IPS-15b (cell line): ENCODE data around the gene MTSS2.
"Not testable (repeated sequence)": the region's sequence is repeated elsewhere in the genome, so short reads cannot be mapped to it uniquely, and the experiment has no call there.

Experiments
- H3K27me3 ChIP-seq: one replicate; pipeline ENCODE4 v1.6.1; 2013; ENCODE audit warnings: low read length; ENCODE audit not compliant: control insufficient read depth, insufficient read depth
- H3K36me3 ChIP-seq: one replicate; pipeline ENCODE4 v1.6.1; 2013; ENCODE audit warnings: low read length; ENCODE audit not compliant: control insufficient read depth, insufficient read depth
- H3K4me1 ChIP-seq: one replicate; pipeline ENCODE4 v1.6.1; 2013; ENCODE audit warnings: mild to moderate bottlenecking, low read length; ENCODE audit not compliant: control insufficient read depth, insufficient read depth
- H3K4me3 ChIP-seq: one replicate; pipeline ENCODE4 v1.5.1; 2013; ENCODE audit warnings: low read depth, low read length
- H3K9ac ChIP-seq: one replicate; pipeline ENCODE4 v1.6.1; 2013; ENCODE audit warnings: low read depth, mild to moderate bottlenecking, low read length
- H3K9me3 ChIP-seq: one replicate; pipeline ENCODE4 v1.6.1; 2013; ENCODE audit warnings: mild to moderate bottlenecking, low read length; ENCODE audit not compliant: control insufficient read depth, insufficient read depth

MTSS2 gene

GRCh38 chr16:70647441-70648359, 38.2 kb downstream of the MTSS2 start:
- Histone ChIP-seq H3K36me3 (peaks cover 5% of the 10 kb centered on the region), H3K9ac (no peak overlapping the region), H3K4me1 (peaks cover 4% of the 10 kb centered on the region)

GRCh38 chr16:70646260-70647241, 39.3 kb downstream of the MTSS2 start, which contains the start of gene IL34:
Gene IL34 (plus strand): TSS chr16:70646559. CDS start chr16:70646948, 389 bp downstream.
- no peak within 1 kb of the TSS for H3K9ac ChIP-seq
- H3K4me1 ChIP-seq: peaks cover 4% of the 10 kb centered on the region
- H3K36me3 ChIP-seq: peaks cover 5% of the 10 kb centered on the region
- no peaks in the 10 kb centered on the region for H3K27me3 ChIP-seq
- no peak within 1 kb of the TSS for H3K4me3 ChIP-seq
- peaks cover 3% of the 10 kb centered on the region for H3K9me3 ChIP-seq

More at GRCh38 chr16:70647441-70648359, 38.2 kb downstream of the MTSS2 start:
- peaks cover 3% of the 10 kb centered on the region for H3K9me3 ChIP-seq
- no peak overlapping the region for H3K4me3 ChIP-seq
- no peaks in the 10 kb centered on the region for H3K27me3 ChIP-seq

- H3K9me3 ChIP-seq: peaks cover 3% of the 10 kb centered on the region
- H3K4me1 ChIP-seq: no peaks in the 10 kb centered on the region
- no peaks in the 10 kb centered on the region for H3K27me3 ChIP-seq
- no peak overlapping the region for H3K4me3 ChIP-seq
- H3K36me3 ChIP-seq: peaks cover 5% of the 10 kb centered on the region
- H3K9ac ChIP-seq: no peak overlapping the region
Measured at GRCh38 chr16:70644763-70645597, 40.9 kb downstream of the MTSS2 start.

GRCh38 chr16:70643264-70643663, 42.6 kb downstream of the MTSS2 start:
- not testable (repeated sequence) for H3K9ac ChIP-seq, H3K27me3 ChIP-seq, H3K4me1 ChIP-seq, H3K4me3 ChIP-seq, H3K9me3 ChIP-seq, H3K36me3 ChIP-seq

- no peaks in the 10 kb centered on the region for H3K9me3 ChIP-seq
- H3K36me3 ChIP-seq: no peaks in the 10 kb centered on the region
- no peak overlapping the region for H3K4me3 ChIP-seq
- H3K4me1 ChIP-seq: no peaks in the 10 kb centered on the region
- no peaks in the 10 kb centered on the region for H3K27me3 ChIP-seq
- no peak overlapping the region for H3K9ac ChIP-seq
Measured at GRCh38 chr16:70642633-70643032, 43.2 kb downstream of the MTSS2 start.

GRCh38 chr16:70638814-70639792, 46.8 kb downstream of the MTSS2 start:
- Histone ChIP-seq H3K9ac (no peak overlapping the region), H3K4me1 (peaks cover 4% of the 10 kb centered on the region), H3K9me3 (no peaks in the 10 kb centered on the region), H3K27me3 (no peaks in the 10 kb centered on the region), H3K36me3 (no peaks in the 10 kb centered on the region), H3K4me3 (no peak overlapping the region)
